ENCODE results near the gene BMP7. TPM values are rescaled to one million over a fixed set of nuclear protein-coding genes. Genes with fewer than 3 reads are reported as not detected.

The BMP7 gene
- total RNA-seq, 4 donors from 2014 or later = 19.2 to 39.2 (median 28.2) TPM

GRCh38 chr20:57306747-57307146 lies 40.3 kb upstream of the BMP7 start:
- Histone ChIP-seq H3K27me3 (no peaks in the 10 kb centered on the region), H3K36me3 (no peaks in the 10 kb centered on the region), H3K4me3 (no peak overlapping the region), H3K9me3 (no peaks in the 10 kb centered on the region), H3K27ac (no peak overlapping the region), H3K4me1 (peaks cover 28% of the 10 kb centered on the region)
- WGBS = 52% methylated on average over 5 of the region's 5 CpGs
- no peak for TF ChIP-seq EP300 (IDR thresholded peaks at IDR 0.05)
- TF ChIP-seq POLR2AphosphoS5 (IDR thresholded peaks at IDR 0.05) = no peak
- TF ChIP-seq, protein P1, sequence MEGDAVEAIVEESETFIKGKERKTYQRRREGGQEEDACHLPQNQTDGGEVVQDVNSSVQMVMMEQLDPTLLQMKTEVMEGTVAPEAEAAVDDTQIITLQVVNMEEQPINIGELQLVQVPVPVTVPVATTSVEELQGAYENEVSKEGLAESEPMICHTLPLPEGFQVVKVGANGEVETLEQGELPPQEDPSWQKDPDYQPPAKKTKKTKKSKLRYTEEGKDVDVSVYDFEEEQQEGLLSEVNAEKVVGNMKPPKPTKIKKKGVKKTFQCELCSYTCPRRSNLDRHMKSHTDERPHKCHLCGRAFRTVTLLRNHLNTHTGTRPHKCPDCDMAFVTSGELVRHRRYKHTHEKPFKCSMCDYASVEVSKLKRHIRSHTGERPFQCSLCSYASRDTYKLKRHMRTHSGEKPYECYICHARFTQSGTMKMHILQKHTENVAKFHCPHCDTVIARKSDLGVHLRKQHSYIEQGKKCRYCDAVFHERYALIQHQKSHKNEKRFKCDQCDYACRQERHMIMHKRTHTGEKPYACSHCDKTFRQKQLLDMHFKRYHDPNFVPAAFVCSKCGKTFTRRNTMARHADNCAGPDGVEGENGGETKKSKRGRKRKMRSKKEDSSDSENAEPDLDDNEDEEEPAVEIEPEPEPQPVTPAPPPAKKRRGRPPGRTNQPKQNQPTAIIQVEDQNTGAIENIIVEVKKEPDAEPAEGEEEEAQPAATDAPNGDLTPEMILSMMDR (IDR thresholded peaks at IDR 0.05) = no peak
- TF ChIP-seq POLR2A (IDR thresholded peaks at IDR 0.05) = no peak
- DNase-seq (ENCODE audit: low spot score in 2 of 2) = no peak

- DNase-seq (ENCODE audit: low spot score in 2 of 2) = no peak
- peaks cover 6% of the 10 kb centered on the region for H3K4me1 ChIP-seq
- 79% methylated on average over 14 of the region's 14 CpGs for WGBS
- H3K36me3 ChIP-seq = no peaks in the 10 kb centered on the region
- no peak overlapping the region for H3K27ac ChIP-seq
- TF ChIP-seq POLR2AphosphoS5 (IDR thresholded peaks at IDR 0.05) (no peak), EP300 (IDR thresholded peaks at IDR 0.05) (no peak), POLR2A (IDR thresholded peaks at IDR 0.05) (no peak)
- TF ChIP-seq, protein P1 (IDR thresholded peaks at IDR 0.05) = no peak
- no peak overlapping the region for H3K4me3 ChIP-seq
- no peaks in the 10 kb centered on the region for H3K27me3 ChIP-seq
- H3K9me3 ChIP-seq = no peaks in the 10 kb centered on the region
Observed at GRCh38 chr20:57301026-57301425, 34.6 kb upstream of the BMP7 start.

DNA sequence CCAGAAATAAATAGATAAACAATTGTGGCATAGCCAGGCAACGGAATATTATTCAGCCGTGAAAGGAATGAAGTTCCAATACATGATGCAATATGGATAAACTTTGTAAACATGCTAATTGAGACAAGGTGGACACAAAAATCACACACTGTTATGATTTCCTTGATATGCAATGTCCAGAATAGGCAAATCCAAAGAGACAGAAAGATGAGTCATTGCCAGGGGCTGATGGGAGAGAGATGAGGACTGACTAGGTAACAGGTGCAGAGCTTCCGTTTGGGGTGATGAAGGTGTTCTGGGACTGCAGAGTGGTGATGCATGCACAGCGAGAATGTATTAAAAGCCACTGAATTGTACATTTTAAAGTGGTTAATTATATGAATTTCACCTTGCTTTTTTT lies 32.0 kb upstream of the BMP7 start:
- 75% methylated on average over 4 of the region's 4 CpGs for WGBS
- TF ChIP-seq POLR2A (IDR thresholded peaks at IDR 0.05) (no peak), EP300 (IDR thresholded peaks at IDR 0.05) (no peak), POLR2AphosphoS5 (IDR thresholded peaks at IDR 0.05) (no peak)
- TF ChIP-seq, protein P1 (IDR thresholded peaks at IDR 0.05) = no peak

GRCh38 chr20:57294550-57294949 lies 28.1 kb upstream of the BMP7 start:
- no peak for DNase-seq (ENCODE audit: low spot score in 2 of 2)
- peaks cover 9% of the 10 kb centered on the region for H3K4me1 ChIP-seq
- no peaks in the 10 kb centered on the region for H3K36me3 ChIP-seq
- peaks cover 22% of the 10 kb centered on the region for H3K27me3 ChIP-seq
- no peak for TF ChIP-seq EP300 (IDR thresholded peaks at IDR 0.05)
- H3K4me3 ChIP-seq = no peak overlapping the region
- WGBS = 81% methylated on average over 3 of the region's 3 CpGs
- H3K9me3 ChIP-seq = no peaks in the 10 kb centered on the region
- no peak overlapping the region for H3K27ac ChIP-seq

More for the DNA sequence above, 32.0 kb upstream of the BMP7 start:
- Histone ChIP-seq H3K4me3 (no peak overlapping the region), H3K27ac (no peak overlapping the region), H3K9me3 (no peaks in the 10 kb centered on the region), H3K4me1 (no peaks in the 10 kb centered on the region), H3K27me3 (no peaks in the 10 kb centered on the region), H3K36me3 (no peaks in the 10 kb centered on the region)
- DNase-seq (ENCODE audit: low spot score in 2 of 2) = no peak

DNA sequence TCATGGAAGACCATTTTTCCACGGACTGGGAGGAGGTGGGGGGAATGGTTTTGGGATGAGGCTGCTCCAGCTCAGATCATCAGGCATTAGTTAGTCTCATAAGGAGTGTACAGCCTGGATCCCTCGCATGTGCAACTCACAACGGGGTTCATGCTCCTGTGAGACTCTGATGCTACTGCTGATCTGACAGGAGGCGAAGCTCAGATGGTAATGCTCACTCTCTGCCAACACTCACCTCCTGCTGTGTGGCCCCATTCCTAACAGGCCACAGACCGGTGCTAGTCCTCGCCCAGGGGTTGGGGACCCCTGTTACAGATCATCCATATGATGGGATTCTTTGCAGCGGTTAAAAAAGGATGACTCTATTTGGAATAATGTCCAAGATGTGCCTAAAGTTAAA lies 27.6 kb upstream of the BMP7 start:
- Histone ChIP-seq H3K9me3 (no peaks in the 10 kb centered on the region), H3K4me3 (no peak overlapping the region), H3K27ac (no peak overlapping the region), H3K4me1 (peaks cover 14% of the 10 kb centered on the region), H3K36me3 (no peaks in the 10 kb centered on the region), H3K27me3 (peaks cover 22% of the 10 kb centered on the region)
- TF ChIP-seq, protein P1 (IDR thresholded peaks at IDR 0.05) = no peak
- WGBS = 87% methylated on average over 6 of the region's 7 CpGs
- DNase-seq (ENCODE audit: low spot score in 2 of 2) = no peak

GRCh38 chr20:57292611-57293010 lies 26.2 kb upstream of the BMP7 start:
- Histone ChIP-seq H3K9me3 (no peaks in the 10 kb centered on the region), H3K4me3 (no peak overlapping the region), H3K27me3 (peaks cover 22% of the 10 kb centered on the region), H3K4me1 (peaks cover 27% of the 10 kb centered on the region), H3K27ac (no peak overlapping the region), H3K36me3 (no peaks in the 10 kb centered on the region)
- TF ChIP-seq EP300 (IDR thresholded peaks at IDR 0.05) = no peak
- TF ChIP-seq POLR2A (IDR thresholded peaks at IDR 0.05) = no peak
- no peak for TF ChIP-seq POLR2AphosphoS5 (IDR thresholded peaks at IDR 0.05)
- TF ChIP-seq, protein P1 (IDR thresholded peaks at IDR 0.05) = no peak
- no peak for DNase-seq (ENCODE audit: low spot score in 2 of 2)
- 50% methylated on average over 2 of the region's 2 CpGs for WGBS
